ENCODE data around the gene FUT6. TPM values are rescaled to one million over a fixed set of nuclear protein-coding genes. Genes with fewer than 3 reads are reported as not detected.
A peak's percentile ranks its signal among the peaks of the same experiment; 100 is the strongest.
"Not testable (repeated sequence)": the region's sequence is repeated elsewhere in the genome, so short reads cannot be mapped to it uniquely, and the experiment has no call there.

The FUT6 gene, protein sequence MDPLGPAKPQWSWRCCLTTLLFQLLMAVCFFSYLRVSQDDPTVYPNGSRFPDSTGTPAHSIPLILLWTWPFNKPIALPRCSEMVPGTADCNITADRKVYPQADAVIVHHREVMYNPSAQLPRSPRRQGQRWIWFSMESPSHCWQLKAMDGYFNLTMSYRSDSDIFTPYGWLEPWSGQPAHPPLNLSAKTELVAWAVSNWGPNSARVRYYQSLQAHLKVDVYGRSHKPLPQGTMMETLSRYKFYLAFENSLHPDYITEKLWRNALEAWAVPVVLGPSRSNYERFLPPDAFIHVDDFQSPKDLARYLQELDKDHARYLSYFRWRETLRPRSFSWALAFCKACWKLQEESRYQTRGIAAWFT
- total RNA-seq, result 3.0 TPM

DNA sequence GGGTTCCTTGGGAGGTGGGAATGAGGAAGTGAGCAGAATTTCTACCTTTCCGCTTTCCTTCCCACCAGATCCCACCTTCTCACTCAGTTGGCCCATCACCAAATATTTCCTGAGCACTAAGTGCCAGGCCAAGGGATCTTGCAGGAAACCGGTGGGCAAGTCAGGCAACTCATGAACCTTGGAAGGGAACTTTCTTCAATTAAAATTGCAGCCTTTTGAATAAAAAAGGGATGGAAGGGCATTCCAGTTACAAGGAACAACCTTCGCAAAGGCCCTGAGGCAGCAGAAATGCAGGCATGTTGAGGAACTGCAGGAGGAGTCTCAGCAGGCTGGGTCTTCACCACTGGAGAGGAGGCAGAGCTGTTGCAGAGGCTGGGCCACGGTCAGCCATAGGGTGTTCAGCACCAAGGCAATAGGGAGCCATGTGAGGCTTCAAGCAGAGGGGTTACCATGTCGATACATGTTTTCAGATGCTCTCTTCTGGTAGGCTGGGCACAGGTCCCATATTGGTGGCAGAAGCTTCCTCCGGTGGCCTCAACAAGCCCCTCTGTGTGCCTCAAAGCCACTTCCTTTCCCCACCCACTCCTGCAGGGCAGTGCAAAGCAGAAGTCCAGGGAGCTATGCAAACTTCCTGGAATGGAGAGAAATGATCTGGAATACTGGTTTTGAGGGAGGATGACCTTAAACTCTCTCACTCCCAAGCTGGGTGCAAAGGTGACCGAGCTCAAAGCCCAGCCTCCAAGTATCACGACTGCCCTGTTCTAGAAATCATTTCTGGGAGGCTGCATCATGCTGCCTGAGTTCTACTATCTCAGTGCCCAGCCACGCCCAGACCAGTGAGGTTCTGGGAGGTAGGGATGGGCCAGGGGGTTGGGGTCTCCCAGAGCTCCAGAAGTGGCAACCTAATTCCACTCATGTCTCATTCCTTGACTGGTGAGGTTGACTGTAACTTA, at the start of gene FUT6:
Gene FUT6, minus strand, starts transcription at position 638 of the 953 bp plus-strand sequence. CDS start 7,135 bp downstream, outside the sequence.
- ATAC-seq (peak; percentile 74), DNase-seq (ENCODE audit: low spot score) (no peak)

DNA sequence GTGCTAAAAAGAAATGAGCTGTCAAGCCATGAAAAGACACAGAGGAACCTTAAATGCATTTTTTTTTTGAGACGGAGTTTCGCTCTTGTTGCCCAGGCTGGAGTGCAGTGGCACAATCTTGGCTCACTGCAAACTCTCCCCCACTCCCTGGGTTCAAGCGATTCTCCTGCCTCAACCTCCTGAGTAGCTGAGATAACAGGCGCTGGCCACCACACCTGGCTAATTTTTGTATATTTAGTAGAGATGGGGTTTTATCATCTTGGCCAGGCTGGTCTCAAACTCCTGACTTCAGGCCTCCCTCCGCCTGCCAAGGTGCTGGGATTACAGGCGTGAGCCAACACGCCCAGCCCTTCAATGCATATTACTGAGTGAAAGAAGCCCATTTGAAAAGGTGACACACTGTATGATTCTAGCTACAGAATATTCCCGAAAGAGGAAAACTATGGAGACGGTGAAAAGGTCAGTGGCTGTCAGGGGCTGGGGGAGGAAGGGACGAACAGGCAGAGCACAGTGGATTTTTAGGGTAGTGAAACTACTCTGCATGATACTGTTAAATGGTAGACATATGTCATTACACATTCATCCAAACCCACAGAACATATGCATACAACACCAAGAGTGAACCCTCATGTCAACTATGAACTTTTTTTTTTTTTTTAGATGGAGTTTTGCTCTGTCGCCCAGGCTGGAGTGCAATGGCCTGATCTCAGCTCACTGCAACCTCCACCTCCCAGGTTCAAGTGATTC, 44.7 kb upstream of the FUT6 start:
- ATAC-seq; DNase-seq (ENCODE audit: low spot score): not testable (repeated sequence)

- DNase-seq (ENCODE audit: low spot score), result not testable (repeated sequence)
- peak; percentile 58 for ATAC-seq
Measured at GRCh38 chr19:5883157-5883873, 43.8 kb upstream of the FUT6 start.

GRCh38 chr19:5882421-5882968, 43.0 kb upstream of the FUT6 start:
- no peak for ATAC-seq
- no peak for DNase-seq (ENCODE audit: low spot score)

DNA sequence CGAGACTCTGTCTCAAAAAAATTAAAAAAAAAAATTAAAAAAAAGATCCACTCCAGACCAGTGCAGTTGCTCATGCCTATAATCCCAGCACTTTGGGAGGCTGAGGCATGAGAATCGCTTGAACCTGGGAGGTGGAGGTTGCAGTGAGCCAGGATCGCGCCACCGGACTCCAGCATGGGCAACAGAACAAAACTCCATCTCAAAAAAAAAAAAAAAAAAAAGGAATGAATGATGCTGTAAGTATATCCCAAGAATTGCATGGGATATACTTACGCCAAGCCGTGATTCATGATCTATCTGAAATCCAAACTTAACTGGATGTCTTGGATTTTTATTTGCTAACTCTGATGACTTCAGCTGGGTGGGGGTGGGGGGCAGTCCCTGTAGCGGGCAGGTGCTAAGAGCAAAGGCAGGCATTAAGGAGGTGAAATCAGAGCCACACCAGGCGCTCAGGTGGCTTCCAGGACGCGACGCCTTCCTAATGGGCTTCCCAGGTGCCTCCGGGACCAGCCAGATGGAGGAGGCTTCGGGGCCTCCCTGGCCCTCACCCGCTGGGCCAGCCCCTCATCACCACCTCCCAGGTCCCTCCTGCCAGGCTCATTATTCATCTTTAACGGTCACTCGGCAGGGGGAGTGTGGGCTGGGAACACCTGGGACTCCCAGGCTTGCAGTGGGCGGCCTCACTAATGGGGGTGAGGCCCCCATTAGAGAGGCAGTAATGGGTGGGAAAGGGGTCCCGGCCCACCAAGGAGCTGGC, 42.2 kb upstream of the FUT6 start:
- DNase-seq (ENCODE audit: low spot score) (no peak), ATAC-seq (no peak)

GRCh38 chr19:5880604-5881078, 41.1 kb upstream of the FUT6 start:
- ATAC-seq (peak; percentile 84), DNase-seq (ENCODE audit: low spot score) (peak; percentile 84)

- peak; percentile 39 for ATAC-seq
Measured at GRCh38 chr19:5880196-5880595, 40.7 kb upstream of the FUT6 start.

DNA sequence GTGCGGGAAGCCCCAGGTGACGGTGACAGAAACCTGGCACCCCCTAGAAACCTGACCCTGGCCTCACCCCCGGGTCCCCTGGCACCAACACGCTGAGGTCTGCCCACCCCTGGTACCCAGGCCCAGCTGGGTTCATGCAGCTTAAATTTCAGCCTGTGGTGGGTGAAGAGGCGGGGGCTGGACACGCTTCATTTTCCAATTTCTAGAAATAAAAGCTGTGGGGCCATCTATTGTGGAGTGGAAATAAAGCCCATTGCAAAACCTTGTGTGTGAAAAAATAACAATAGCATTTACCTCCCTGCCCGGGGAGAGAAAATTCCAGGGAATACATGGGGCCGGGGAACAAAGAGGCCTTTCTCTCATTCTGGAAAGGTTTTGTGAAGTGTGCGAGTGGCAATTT, 38.4 kb upstream of the FUT6 start:
- DNase-seq (ENCODE audit: low spot score) (no peak), ATAC-seq (no peak)

More at GRCh38 chr19:5880196-5880595, 40.7 kb upstream of the FUT6 start:
- DNase-seq (ENCODE audit: low spot score), result no peak

GRCh38 chr19:5877427-5877826, 37.9 kb upstream of the FUT6 start:
- no peak for DNase-seq (ENCODE audit: low spot score)
- ATAC-seq, result no peak

DNA sequence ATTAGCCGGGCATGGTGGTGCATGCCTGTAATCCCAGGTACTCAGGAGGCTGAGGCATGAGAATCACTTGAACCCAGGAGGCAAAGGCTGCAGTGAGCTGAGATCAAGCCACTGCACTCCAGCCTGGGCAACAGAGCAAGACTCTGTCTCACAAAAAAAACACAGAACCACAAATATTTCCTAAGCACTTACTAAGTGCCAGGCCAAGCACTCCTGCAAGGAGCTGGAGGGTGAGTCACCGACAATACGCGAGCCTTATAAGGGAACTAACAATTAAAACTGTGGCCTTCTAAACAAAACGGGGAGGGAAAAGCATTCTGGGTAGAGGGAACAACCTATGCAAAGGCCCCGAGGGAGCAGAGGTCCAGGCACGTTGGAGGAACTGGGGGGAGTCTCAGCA, 35.0 kb upstream of the FUT6 start:
- not testable (repeated sequence) for DNase-seq (ENCODE audit: low spot score); ATAC-seq

DNA sequence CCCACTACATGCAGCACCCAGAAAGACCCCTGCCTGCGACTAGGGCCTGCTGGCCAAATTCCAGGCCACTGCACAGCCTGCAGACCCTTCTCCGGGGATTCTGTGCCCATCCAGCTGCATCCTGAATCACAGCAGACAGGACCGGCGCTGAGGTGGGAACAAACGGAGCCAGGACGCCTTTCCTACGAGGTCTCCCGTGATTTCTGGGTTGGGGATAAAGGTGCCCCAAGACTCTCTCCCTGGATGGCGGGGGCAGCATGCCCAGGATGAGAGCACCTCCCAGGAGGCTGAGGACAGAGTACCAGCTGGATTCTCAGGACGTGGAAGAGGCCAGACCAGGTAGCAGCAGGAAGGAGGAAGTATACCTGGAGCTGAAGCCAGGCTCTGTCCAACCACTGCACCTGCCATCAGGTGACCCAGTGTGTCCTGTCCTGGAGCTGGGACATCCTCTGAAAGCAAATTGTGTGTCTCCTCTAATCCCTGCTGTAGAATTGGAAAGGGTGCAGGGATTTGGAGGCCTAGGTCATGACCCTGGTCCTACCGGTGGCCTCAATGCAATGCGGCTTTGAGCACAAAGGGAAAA, 34.2 kb upstream of the FUT6 start:
- DNase-seq (ENCODE audit: low spot score) (no peak), ATAC-seq (peak; percentile 3)

DNA sequence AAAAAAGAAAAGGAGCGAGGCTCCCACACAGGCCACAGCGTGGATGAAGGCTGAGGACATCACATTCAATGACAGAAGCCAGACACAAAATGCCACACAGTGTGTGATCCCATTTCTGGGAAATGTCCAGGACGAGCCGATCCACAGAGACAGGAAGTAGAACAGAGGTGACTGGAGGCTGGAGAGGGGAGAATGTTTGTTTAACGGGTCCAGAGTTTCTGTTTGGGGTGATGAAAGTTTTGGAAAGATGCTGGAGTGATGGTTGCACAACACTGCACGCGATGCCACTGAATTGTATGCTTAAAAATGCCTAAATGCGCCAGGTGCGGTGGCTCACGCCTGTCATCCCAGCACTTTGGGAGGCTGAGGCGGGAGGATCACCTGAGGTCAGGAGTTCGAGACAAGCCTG, 31.5 kb upstream of the FUT6 start:
- ATAC-seq (peak; percentile 80), DNase-seq (ENCODE audit: low spot score) (peak; percentile 91)

DNA sequence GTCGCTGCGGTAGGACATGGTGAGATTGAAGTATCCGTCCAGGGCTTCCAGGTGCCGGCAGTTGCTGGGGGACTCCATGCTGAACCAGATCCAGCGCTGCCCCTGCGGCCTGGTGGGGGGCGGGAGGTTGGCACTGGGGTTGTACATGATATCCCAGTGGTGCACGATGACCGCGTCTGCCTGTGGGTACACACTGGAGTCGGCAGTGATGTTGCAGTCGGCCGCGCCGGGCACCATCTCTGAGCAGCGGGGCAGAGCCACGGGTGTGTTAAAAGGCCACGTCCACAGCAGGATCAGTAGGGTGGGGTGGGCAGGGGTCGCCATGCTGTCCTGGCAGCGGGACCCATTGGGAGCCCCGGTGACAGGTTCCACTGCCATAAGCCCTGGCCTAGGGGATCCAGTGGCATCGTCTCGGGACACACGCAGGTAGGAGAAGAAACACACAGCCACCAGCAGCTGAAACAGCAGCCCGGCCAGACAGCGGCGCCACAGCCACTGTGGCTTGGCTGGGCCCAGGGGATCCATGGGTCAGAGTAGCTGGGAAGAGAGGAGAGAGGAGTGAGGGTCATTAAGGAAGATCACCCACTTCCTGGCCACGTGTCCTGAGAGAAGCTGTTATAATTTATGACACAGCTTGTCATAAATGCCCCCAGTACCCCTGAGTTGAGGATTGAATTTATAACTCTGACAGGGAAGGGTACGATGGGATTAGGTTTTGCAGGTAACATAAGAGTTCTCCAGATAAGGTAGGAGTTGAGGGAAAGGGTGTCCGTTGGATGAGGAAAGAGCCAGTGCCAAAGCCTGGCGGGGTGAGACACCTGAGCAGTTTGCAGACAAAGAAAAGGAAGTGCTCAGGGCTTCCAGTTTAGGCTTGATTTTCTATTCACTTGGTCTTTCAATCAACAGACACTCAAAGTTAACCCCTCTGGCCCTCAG, 28.0 kb upstream of the FUT6 start:
- ATAC-seq, result no peak
- no peak for DNase-seq (ENCODE audit: low spot score)

DNA sequence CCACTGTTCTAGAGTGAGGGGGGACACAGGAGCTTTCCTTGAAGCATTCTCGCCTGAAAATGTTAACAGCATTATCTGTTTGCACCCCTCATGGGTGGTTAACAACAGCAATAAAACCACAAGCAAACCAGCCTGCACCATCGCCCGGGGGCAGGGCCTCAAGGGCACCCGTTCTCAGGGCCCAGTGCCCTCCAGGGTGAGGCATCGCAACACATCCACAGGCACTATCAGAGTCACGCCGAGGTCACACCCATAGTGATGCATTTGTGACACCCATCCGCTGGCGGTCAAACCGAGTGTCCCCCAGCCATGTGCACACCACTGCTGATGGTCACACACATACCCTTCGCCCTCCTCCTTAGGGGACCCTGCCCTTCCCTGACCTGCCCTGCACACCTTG, 26.3 kb upstream of the FUT6 start:
- ATAC-seq (no peak), DNase-seq (ENCODE audit: low spot score) (no peak)

GRCh38 chr19:5864725-5865486, 25.4 kb upstream of the FUT6 start:
- ATAC-seq (no peak), DNase-seq (ENCODE audit: low spot score) (no peak)

DNA sequence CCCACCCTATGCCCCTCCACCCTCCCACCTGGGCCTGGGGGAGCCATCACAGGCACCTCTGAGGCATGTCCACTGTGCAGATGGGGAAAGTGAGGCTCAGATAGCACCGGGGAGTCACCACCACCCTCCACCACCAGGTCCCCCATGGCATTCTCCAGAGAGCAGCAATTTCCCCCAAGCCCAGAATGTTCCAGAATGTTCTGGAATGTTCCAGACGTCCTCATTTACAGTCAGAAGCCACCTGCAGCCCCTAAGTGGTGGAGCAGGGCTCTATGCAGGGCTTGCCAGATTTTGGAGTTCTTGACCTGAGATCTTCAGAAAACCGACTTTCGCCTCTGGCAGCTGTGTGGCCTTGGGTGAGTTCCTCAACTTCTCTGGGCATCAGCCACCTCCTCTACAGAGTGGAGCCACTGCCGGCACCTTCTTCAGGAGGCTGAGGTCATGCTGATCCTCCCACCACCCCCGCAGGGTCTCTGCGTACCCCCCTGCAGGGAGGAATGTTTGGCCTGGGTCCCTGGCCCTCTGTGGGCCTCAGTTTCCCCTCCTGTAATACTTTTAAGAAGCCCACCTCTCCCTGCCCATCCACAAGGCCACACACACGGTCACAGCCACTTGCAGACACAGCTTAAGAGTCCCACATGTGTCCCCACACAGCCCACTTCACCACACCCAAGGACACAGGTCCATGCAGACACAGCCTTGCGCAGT, 24.7 kb upstream of the FUT6 start:
- no peak for ATAC-seq
- no peak for DNase-seq (ENCODE audit: low spot score)
